Glutamatergic neuron (in vitro differentiated cells): ENCODE results near the gene FLT3. TPM values are rescaled to one million over a fixed set of nuclear protein-coding genes. Genes with fewer than 3 reads are reported as not detected.

Source experiments
- DNase-seq: peaks from one replicate; pipeline ENCODE4 v3.0.0; 2022
- H3K27ac Mint-ChIP-seq: one replicate; pipeline ENCODE4 v1.8.0; 2020; ENCODE audit warnings: mild to moderate bottlenecking, mixed read lengths, inconsistent platforms; ENCODE audit not compliant: unreplicated experiment
- H3K27me3 Mint-ChIP-seq: one replicate; pipeline ENCODE4 v1.8.0; 2020; ENCODE audit warnings: mild to moderate bottlenecking, moderate library complexity, mixed read lengths, inconsistent platforms; ENCODE audit not compliant: unreplicated experiment
- H3K36me3 Mint-ChIP-seq: one replicate; pipeline ENCODE4 v1.8.0; 2020; ENCODE audit warnings: mild to moderate bottlenecking, mixed read lengths, inconsistent platforms; ENCODE audit not compliant: unreplicated experiment
- H3K4me1 Mint-ChIP-seq: one replicate; pipeline ENCODE4 v1.8.0; 2020; ENCODE audit warnings: mild to moderate bottlenecking, low read depth, mixed read lengths, inconsistent platforms; ENCODE audit not compliant: unreplicated experiment
- H3K4me3 Mint-ChIP-seq: one replicate; pipeline ENCODE4 v1.8.0; 2020; ENCODE audit warnings: mild to moderate bottlenecking, mixed read lengths, inconsistent platforms; ENCODE audit not compliant: unreplicated experiment
- H3K9me3 Mint-ChIP-seq: one replicate; pipeline ENCODE4 v1.8.0; 2020; ENCODE audit warnings: mild to moderate bottlenecking, moderate library complexity, mixed read lengths, inconsistent platforms; ENCODE audit not compliant: unreplicated experiment
- CTCF ChIP-seq: fragments of 200-600 bp; sonication (generic); IDR thresholded peaks from one replicate; pipeline ENCODE4 v1.5.0; 2021; ENCODE audit not compliant: partially characterized antibody, unreplicated experiment
- total RNA-seq: library from RNA; stranded (reverse); fragmentation: NEBNext Ultra II Directional; extraction: Animal tissue kit (Norgen Biotek cat#: 25700); gene quantifications from one replicate; pipeline ENCODE4 v1.2.1, GENCODE V29; 2021; ENCODE audit not compliant: unreplicated experiment

The FLT3 gene
- total RNA-seq, 1 donor from 2014 or later, result not detected

GRCh38 chr13:27982361-27982760 is 118.0 kb downstream of the FLT3 start:
- H3K36me3 Mint-ChIP-seq, result no peaks in the 10 kb centered on the region
- TF ChIP-seq CTCF, result no peak
- H3K27me3 Mint-ChIP-seq, result peaks cover 49% of the 10 kb centered on the region
- H3K4me1 Mint-ChIP-seq, result peaks cover 15% of the 10 kb centered on the region
- no peak overlapping the region for H3K4me3 Mint-ChIP-seq
- peaks cover 16% of the 10 kb centered on the region for H3K9me3 Mint-ChIP-seq
- DNase-seq, result no peak
- H3K27ac Mint-ChIP-seq, result no peak overlapping the region

- no peak for TF ChIP-seq CTCF
- Mint-ChIP-seq H3K36me3 (no peaks in the 10 kb centered on the region), H3K27me3 (peaks cover 50% of the 10 kb centered on the region), H3K9me3 (peaks cover 14% of the 10 kb centered on the region), H3K4me3 (no peak overlapping the region), H3K4me1 (peaks cover 4% of the 10 kb centered on the region), H3K27ac (no peak overlapping the region)
- DNase-seq, result no peak
Observed at GRCh38 chr13:27981006-27981708, 119.2 kb downstream of the FLT3 start.

- peaks cover 53% of the 10 kb centered on the region for H3K27me3 Mint-ChIP-seq
- no peaks in the 10 kb centered on the region for H3K36me3 Mint-ChIP-seq
- H3K4me3 Mint-ChIP-seq, result no peak overlapping the region
- DNase-seq, result no peak
- peaks cover 15% of the 10 kb centered on the region for H3K9me3 Mint-ChIP-seq
- H3K27ac Mint-ChIP-seq, result no peak overlapping the region
- TF ChIP-seq CTCF, result no peak
- peaks cover 3% of the 10 kb centered on the region for H3K4me1 Mint-ChIP-seq
Observed at GRCh38 chr13:27980280-27980998, 119.9 kb downstream of the FLT3 start.

GRCh38 chr13:27979765-27980279 is 120.6 kb downstream of the FLT3 start:
- TF ChIP-seq CTCF, result no peak
- Mint-ChIP-seq H3K4me1 (peaks cover 5% of the 10 kb centered on the region), H3K36me3 (no peaks in the 10 kb centered on the region), H3K27ac (no peak overlapping the region), H3K9me3 (peaks cover 16% of the 10 kb centered on the region), H3K27me3 (peaks cover 58% of the 10 kb centered on the region), H3K4me3 (no peak overlapping the region)
- DNase-seq, result no peak
